ENCODE measurements around the gene SEC23B.
"Not testable (repeated sequence)": the region's sequence is repeated elsewhere in the genome, so short reads cannot be mapped to it uniquely, and the experiment has no call there.

SEC23B gene

GRCh38 chr20:18507218-18508191, at the start of gene SEC23B:
Gene SEC23B, plus strand, starts transcription at chr20:18507940. Its CDS starts 2,896 bp downstream, at chr20:18510836.
- peak; percentile 97 for DNase-seq

- no peak for DNase-seq
These were observed 42.1 kb upstream of the SEC23B start for GRCh38 chr20:18465536-18466200.

DNA sequence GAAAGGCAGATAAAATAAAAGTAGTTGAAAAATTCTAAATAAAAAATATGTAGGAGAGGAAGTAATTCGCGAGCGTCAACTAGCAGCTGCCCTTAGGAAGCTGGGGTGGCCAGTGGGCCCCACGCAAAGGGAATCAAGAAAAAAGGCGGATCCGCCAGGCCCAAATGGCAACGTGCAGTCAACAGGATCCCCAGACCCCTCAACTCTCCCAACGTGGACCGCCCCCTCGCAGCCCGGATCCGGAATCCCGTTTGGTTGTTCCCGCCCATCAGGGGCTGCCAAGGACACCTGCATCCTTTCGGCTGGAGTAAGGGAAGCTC, 41.2 kb upstream of the SEC23B start:
- peak; percentile 62 for DNase-seq

DNA sequence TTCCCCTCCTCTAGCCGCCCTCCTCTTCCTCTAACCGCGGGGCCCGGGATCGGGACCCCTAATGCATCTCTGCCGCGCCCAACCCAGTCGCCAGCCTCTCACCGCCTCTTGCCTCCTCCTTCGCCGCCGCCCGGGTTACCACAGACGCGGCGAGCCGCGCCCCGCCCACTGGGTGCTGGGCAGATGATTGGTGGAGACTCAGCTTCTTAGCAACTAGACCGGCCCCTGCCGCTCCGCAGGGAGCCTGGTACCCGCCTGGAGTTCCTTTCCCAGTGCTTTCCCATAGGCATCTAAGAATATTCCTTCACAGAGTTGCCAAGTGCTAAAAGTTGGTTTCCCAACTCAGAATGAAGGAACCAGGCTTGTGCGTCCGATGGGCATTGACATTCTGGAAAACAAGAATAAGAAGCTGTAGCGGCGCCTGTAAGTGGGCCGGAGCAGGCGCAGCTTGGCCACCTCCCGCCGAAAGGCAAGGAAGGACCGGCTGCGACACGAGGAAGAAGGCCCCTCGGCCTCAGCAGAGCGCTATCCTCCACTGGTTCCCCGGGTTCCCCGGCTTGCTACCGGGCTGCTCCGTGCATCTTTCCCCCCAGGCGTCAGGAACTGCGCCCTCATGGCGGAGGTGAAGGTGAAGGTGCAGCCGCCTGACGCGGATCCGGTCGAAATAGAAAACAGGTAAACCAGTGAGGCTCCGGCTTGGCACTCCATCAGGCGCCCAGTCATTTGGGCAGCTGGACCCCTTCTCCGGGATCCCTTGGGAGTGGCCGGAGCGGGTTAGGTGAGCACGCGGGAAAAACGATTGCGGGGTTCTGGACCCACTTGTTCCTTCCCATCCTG, 40.6 kb upstream of the SEC23B start, which contains the start of the genes DZANK1 and POLR3F:
Gene DZANK1, minus strand, starts transcription at position 137 of the 837 bp plus-strand sequence. CDS start 1,672 bp downstream, outside the sequence.
Gene POLR3F, plus strand, starts transcription at position 497 of the 837 bp plus-strand sequence. Its CDS starts 117 bp downstream, at position 614.
- DNase-seq, result peak; percentile 93

- DNase-seq, result no peak
These were observed 30.5 kb upstream of the SEC23B start for GRCh38 chr20:18477218-18477617.

- DNase-seq, result no peak
These were observed 29.9 kb upstream of the SEC23B start for GRCh38 chr20:18477821-18478220.

DNA sequence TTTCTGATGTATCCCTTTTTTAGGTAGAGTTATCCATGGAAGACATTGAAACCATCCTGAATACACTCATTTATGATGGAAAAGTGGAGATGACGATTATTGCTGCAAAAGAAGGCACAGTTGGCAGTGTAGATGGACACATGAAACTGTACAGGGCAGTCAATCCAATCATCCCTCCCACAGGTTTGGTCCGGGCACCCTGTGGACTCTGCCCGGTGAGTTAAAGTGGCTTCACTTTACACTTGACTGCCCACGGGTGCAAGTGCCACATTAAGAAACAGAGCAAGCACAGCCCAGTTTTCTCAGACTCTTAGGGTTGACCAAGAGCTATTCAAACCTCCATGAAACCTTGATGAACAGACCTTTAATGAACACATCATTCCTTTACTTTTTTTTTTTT, 26.1 kb upstream of the SEC23B start:
- DNase-seq, result no peak

DNA sequence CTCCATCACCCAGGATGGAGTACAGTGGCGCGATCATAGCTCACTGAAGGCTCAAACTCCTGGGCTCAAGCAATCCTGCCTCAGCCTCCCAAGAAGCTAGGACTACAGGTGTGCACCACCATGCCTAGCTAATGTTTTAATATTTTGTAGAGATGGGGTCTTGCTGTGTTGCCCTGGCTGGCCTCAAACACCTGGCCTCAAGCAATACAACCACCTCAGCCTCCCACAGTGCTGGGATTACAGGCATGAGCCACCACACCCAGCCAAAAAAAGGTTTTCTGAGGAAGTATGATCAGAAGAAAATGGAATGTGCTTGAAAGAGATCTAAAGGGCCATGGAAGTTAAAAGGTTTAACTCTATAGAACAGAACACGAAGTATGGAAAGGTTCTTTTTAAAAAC, 19.4 kb upstream of the SEC23B start:
- no peak for DNase-seq

DNA sequence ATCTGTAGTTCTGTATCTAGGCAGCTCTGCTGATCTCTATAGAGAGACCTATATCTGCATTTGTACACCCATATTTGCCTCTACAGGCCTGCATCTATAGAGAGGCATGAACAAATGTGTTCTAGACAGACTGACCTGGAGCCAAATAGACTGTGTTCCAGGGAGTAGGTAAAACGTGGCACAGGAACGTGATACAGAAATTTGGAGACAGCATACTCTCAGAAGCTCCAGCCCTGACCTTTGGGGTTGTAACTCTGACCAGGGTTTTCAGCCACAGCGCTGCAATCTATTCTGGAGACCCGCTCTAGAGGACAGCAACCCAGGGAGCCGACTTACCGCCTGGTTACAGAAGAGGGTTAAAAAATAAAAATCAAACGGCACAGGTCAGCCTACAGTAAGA, 11.7 kb upstream of the SEC23B start:
- peak; percentile 4 for DNase-seq

DNA sequence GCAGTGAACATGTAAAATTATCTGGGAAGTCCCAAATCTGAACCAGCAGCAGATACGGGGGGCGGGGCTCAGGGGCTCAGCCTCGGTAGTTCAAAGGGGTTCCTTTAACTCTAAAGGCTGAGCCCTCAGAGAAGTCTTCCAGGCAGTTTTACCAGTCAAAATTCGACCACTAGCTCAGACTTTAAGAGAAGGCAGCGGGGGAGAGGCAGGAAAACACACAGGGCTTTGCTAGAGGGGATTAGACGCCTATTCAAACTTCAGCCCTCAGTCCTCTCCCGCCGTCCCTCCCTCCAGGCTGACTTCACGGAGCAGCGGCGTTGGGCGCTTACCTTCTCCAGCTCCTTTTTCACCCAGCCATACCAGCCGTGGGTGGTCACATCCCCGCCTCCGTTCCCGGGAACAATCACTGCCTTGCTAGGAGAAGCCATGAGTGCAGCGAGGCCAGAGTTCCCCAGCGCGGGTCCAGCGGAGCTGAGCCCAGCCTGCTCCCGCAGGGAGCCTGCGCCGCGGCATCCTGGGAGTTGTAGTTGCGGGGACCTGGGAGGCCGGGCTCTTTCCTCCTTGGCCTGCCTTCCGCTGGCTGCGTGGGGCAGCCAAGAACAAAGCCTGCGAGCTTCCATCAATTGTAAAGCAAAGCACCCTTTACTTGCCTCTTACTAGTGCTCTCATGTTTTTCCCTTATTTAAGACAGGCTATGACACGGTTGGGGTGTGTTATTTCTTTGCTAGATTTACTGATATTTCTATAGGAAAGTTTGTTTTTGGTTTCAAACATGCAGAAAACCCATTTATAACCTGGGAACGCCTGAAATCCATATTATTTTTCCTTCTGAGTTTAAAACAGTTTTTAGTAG, 10.8 kb upstream of the SEC23B start, which contains the start of gene RBBP9:
Gene RBBP9, minus strand, starts transcription at position 486 of the 853 bp plus-strand sequence. Its CDS starts 58 bp downstream, at position 428.
- DNase-seq, result peak; percentile 85

DNA sequence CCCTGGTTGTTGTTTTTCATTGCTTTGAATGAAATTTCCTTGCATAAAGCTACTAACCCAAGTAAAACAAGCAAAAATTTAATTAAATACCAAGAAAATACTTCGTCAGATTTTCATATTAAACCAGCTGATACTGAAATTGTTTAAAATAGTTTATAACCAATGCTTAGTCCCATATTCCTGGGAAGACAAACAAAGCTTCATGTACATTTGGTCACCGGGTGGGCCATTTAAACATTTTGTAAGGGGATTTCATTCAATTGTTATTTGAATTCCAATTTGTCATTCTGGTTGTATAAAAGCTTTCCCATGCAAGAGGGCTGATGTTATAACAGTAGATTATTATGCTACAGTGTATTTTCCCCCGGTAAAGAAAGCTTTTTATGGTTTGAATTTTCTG, 10.1 kb upstream of the SEC23B start:
- DNase-seq, result no peak

DNA sequence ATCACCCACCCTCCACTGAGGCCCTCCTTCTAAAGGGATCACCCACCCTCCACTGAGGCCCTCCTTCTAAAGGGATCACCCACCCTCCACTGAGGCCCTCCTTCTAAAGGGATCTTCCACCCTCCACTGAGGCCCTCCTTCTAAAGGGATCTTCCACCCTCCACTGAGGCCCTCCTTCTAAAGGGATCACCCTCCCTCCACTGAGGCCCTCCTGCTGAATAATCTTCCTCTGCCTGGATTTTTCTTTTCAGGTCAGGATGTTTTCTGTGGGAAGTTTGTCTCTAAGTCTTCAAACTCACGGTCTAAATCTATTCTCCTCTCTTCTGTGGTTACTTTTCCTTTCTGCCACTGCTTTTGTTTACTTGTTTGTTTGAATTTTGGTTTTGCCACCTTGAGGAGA, 6.1 kb upstream of the SEC23B start:
- not testable (repeated sequence) for DNase-seq

- DNase-seq, result no peak
These were observed 3.2 kb upstream of the SEC23B start for GRCh38 chr20:18504479-18505060.

- DNase-seq, result no peak
These were observed 996 bp upstream of the SEC23B start for GRCh38 chr20:18506744-18507143.

DNA sequence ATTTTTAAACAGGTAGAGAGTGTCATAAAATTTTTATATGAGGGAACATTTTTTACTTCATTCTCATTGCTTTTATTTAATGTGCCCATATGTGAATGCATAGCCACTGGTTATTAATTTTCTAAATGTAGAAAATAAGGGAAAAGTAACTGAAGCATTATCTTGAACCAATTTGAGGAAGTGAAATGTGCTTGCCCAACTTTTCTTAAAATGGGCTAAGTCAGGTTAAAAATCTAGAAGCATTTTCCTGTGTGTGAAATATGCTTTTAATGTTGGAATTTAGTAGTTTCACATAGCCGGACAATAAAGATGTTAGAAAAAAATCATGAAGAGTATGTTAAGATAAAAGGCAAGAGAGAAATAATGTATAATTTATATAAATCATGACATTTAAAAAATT, 3.8 kb downstream of the SEC23B start:
- DNase-seq, result no peak

DNA sequence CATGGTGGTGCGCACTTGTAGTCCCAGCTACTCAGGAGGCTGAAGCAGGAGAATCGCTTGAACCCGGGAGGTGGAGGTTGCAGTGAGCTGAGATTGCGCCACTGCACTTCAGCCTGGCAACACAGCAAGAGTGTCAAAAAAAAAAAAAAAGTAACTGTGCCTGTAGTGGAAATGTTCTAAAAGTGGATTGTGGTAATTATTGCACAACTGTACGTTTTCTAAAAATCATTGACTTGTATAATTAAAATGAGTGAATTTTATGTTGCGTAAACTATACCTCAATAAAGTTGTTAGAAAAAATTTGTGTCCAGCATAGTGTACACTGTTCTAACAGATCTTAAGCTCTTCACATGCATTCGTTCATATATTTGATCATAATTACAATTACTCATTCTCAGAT, 5.5 kb downstream of the SEC23B start:
- no peak for DNase-seq

GRCh38 chr20:18514127-18514526, 6.4 kb downstream of the SEC23B start:
- no peak for DNase-seq

DNA sequence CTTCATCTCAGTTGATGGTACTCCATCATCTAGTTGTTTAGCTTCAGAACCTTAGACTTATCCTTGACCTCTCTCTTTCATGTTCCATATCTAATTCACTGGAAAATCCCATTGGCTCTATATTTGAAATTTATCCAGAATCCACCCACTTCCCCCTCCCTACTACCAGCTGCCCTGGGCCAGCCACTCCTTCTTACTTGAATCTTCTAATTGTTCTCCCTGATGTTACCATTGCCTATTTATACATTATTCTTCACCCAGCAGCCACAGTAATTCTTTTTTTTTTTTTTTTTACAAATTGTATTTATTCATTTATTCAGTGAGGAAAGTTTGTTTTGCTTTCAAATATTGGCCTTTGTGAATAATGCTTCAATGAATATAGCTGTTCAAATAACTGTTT, 8.2 kb downstream of the SEC23B start:
- no peak for DNase-seq

DNA sequence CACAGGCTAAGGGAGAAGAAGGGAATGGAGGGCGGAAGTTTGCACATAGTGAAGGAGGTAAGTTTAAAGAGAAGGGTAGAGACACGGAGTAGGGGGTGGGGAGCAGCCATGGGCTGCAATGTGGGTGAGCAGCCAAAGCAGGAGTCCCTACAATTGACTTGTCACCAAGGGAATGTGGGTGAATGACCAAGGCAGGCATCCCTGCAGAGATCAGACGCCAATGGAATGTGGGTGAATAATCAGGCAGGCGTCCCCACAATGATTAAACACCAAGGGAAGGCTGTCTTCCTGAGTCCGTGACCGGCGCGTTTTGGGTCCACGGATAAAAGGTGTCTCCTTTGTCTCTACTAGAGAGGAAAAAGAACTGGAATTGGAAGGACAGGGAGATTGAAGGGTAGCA, 14.3 kb downstream of the SEC23B start:
- DNase-seq, result not testable (repeated sequence)

DNA sequence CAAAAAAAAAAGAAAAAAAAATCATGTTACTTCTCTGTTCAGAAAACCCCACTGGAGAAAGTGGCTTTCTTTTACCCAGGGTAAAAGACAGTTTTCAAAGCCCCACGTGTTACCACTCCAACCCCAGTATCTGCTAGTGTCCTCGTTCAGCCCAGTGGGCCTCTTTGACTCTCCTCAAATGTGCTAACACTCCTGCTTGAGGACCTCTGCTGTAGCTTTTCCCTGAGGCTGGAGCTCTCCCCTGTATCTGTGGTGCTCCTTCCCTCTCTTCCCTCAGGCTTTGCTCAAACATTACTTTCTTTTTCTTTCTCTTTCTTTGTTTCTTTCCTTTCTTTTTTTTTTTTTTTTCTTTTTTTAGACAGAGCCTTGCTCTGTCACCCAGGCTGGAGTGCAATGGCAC, 15.3 kb downstream of the SEC23B start:
- DNase-seq, result no peak

DNA sequence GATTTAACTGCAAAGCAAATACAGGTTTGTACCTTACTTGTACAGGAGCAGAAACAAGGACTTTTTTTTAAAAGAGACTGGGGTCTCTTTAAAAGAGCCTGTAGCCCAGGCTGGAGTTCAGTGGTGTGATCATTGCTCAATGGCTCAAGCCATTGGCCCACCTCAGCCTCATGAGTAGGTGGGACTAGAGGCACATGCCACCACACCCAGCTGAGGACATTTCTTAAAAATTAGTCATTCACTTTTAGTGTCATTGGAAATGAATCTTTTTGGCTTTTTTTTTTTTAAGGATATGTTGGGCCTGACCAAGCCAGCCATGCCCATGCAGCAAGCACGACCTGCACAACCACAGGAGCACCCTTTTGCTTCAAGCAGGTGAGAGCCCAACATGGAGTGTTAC, 16.9 kb downstream of the SEC23B start:
- DNase-seq, result no peak

GRCh38 chr20:18526761-18527160, 19.0 kb downstream of the SEC23B start:
- DNase-seq, result not testable (repeated sequence)

Measured in NCI-H2029 (cell line).